ENCODE results near the gene DSCAM. TPM values are rescaled to one million over a fixed set of nuclear protein-coding genes. Genes with fewer than 3 reads are reported as not detected.
A peak's percentile ranks its signal among the peaks of the same experiment; 100 is the strongest.

Gene DSCAM
- total RNA-seq, 1 experiment from 2014 or later: not detected

DNA sequence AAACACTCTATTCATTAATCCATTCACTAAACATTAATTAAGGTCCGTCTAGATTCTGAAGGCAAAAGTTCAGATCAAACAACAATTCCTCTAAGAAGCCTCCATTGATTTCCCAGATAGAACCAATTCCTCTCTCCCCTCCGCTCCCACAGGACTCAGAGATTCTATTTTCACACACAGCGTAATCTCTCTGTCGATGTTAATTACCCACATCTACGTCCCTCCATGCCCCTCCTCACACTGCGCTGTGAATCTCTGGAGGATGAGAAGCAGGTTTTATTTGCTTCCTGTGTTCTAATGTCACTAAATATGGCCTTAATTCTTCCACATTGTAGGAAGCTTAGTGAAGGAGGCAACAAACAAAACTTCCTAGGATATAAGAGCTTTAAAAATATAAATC is 306.7 kb downstream of the DSCAM start:
- no peak for DNase-seq (ENCODE audit: low read depth)

DNA sequence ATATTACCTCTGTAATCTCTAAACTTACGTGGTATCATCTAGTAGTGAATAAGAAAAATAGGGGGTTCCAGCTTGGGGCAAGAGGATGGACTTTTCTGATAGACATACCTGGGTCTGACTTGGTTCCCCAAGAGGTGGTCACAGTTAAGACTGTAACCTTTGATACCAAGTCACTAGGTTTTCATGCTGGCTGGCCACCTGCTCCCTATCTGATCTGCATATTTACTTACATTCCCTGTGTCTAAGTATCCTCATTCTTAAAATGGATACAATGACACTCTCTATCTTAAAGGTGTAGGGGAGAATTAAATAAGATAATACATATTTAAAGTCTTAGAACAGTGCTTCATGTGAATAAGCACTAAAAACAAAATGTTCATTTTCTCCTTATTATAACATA is 312.1 kb downstream of the DSCAM start:
- no peak for DNase-seq (ENCODE audit: low read depth)

DNA sequence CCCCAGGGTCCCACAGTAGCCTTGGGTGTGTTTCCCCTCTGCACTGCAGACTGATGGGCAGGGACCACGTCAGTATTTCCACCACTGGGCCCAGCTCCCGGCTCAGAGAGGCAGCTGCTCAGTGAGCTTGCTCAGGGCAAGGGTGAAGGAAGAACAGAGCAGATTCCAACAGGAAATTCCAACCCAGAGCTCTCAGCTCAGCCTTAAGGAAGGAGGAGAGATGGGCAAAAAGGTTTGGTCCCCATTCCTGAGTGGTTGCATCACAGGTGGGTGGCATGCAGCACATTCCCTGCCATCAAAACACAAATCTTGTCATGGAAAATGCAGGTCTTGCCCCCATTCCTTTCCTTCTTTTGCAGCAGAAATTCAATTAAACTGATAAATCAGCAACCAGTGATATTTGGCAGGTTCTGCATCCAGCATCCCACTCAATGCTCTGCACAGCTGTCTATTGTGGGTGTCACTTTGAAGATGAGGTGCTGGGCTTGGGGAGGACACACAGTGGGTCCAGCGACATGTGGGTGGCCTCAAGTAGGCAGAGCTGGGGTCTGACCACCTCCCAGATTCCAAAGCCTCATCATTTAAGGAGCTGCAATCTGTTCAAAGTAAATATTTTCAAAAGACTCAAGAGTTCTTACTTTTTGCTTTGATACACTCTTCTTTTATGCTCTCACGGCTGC is 315.4 kb downstream of the DSCAM start:
- DNase-seq (ENCODE audit: low read depth): no peak

DNA sequence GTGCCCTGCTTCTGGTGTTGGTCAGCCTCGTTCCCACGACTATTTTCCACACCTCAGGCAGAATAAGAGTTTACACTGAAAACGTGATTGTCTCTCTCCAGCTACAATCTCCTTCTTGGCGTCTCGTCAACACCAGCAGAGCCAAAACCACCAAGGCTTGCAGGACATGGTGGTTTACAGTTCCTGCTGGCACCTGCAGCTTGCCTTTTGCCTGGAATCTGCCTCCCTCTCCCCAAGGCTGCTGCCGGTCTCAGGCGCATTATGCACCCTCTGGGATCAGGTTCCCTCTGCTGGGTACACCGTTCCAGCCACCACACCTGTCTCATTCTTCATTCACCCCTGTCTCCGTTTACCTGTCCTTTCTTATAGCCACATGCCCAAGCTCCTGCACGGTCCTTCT is 315.9 kb downstream of the DSCAM start:
- DNase-seq (ENCODE audit: low read depth): no peak

DNA sequence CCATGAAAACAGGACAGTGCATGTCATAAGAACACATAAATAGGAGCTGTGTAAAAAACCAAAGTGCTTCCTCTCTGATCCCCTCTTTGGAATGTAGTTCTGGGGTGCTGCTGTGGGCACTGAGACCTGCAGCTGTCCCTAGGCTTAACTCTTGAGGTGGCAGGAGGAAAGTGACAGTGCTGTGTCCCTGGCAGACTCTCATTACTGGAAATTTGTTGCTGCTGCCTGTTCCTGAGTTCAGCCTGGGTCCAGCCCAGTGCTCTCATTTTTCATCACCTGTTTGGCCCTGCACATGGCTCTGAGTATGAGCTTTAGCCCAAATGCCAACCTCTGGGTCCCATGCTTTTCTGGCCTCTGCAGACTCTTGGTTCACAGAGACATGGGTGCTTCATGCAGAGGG is 329.3 kb downstream of the DSCAM start:
- DNase-seq (ENCODE audit: low read depth): no peak

DNA sequence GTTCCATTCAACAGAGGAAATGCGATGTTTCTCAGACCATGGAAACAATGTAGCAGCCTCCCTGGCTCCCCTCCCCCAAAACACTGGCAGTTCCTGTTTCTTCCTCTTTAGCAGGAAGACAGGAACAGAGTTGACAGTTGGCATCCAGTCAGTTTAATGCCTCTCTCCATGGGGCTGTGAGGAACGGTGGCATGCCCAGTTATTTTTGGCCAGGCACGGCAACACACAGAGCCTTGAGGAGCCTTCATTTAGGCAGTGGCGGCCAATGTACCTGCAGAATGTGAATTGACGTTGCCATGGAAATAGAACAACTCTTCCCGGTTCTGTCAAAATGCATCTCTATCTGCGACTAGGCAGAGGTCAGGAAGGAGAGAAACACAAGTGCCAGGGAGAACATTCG is 330.6 kb downstream of the DSCAM start:
- no peak for DNase-seq (ENCODE audit: low read depth)

DNA sequence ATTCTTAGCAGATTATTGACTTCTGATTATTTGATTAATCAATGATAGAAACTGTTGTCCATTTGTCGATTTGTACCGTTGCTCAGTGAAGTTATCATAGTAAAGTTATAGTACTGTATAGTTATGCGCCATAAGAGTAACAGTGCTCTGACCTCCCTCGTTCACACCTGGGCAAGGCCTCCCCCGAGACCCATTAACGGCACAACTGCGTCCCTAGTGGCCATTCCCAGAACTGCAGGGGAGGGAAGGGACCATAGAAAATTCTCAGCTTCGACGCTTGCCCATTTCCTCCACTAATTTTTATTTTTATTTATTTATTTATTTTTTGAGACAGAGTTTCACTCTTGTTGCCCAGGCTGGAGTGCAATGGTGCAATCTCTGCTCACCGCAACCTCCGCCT is 334.4 kb downstream of the DSCAM start:
- DNase-seq (ENCODE audit: low read depth): no peak

DNA sequence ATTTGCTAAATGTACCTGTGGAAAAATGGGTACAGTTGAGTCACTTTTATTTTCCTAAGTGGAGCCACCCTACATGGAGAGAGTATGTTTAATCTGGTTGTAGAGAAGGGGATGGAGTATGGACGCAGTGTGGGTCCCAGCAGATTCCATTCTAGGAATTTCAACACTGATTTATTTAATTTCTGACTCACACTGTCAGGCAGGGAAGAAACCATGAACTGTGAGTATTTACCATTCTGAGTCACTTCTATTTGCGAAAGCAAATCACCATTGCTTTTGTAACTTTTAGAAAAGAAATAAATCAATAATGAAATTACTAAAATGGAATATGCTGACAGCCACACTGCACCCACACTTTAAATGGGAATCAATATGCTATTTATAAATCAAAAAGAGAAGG is 339.0 kb downstream of the DSCAM start:
- peak; percentile 5 for DNase-seq (ENCODE audit: low read depth)

DNA sequence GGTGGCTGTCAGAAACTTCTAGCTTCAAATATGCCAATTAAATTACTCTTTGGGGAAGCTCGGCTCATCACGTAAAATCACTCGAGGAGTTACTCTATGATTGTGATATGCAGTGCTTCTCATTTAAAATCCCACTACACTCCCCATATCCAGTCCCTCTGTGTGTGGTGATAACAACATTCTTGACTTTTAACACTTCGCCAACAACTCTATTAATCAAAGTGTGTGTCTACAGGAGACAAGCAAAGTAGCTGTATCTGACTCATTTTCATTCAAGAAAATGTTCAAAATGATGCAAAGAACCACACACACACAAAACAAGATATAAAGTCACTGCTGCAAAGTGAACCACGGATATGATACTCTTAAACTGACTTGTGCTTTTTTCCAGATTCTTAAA is 341.3 kb downstream of the DSCAM start:
- DNase-seq (ENCODE audit: low read depth): no peak

DNA sequence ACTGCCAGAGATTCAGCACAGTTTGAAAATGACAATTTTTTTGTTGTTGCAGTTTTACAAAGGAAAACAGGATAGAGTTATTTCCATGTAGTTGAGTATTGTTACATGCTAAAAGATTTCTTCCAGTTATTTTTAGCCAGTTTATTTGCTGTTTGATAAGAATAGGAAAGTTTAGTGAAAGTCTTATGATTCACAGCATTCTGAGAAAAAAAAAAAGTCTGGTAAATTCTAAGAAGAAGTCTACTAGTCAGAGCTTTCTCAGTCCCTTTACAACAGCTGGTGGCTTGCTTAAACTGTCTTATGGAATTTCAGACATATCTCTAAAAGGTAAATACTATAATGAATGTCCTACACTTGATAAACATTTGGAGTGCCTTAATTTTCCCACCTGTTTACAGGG is 341.7 kb downstream of the DSCAM start:
- DNase-seq (ENCODE audit: low read depth): no peak

DNA sequence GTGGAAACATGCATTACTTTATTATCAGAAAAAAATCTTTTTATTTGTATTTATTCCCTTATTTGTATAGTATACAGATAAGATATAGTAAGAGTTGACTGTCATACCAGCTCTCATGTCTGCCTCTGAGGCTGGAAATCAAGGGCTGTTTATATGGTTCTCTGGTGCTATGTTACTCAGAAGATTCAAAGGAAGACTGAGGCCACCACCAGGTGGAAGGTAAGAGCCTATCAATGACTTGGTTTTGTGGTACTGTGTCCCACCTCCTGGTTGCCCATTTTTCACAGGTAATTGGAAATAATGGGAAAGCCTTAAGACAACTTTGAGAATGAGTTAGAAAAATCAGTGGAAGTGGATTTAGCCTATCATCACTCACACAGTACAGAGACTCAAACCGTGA is 342.1 kb downstream of the DSCAM start:
- DNase-seq (ENCODE audit: low read depth): no peak

DNA sequence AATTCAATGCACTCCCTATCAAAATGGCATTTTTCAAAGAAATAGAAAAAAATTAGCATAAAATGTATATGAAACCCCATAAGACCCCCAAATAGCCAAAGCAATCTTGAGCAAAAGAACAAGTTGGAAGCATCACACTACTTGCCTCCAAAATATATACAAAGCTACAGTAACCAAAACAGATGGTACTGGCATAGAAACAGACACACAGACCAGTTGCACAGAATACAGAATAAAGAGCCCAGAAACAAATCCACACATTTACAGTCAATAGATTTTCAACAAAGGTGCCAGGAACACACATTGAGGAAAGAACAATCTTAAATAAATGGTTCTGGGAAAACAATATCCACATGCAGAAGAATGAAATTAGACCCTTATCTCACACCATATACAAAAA is 350.8 kb downstream of the DSCAM start:
- no peak for DNase-seq (ENCODE audit: low read depth)

DNA sequence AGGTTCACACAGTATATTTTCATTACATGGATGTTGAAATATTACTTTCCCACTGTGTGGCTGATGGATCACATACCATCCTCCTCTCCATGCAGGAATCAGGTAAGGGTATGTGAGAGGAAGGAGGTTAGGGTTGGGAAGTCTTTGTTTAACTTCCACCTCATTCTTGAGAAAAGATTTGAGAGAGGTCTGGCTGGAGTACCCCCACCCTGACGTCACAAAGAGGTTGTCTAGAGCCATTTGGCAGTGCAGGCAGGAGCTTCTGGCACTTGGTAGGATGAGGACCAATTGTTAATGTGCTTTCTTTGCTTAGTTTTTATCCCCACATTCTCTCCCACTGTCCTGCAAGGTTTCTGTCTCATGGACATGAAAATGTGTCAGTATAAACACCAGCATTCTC is 356.6 kb downstream of the DSCAM start:
- DNase-seq (ENCODE audit: low read depth): no peak

DNA sequence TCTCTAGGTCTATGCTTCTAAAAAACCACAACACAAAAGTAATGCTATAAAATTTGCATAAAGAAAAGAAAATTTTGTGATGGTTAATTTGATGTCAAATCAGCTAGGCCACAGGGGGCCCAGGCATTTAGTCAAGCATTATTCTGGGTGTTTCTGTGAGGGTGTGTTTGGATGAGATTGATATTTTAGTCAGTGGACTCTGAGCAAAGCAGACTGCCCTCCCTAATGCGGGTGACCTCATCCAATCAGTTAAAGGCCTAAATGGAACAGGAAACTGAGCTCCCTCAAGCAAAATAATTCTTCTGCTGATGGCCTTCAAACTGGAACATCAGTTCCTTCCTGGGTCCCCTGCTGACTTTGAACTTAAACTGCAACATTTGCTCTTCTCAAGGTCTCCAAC is 358.0 kb downstream of the DSCAM start:
- DNase-seq (ENCODE audit: low read depth): no peak

DNA sequence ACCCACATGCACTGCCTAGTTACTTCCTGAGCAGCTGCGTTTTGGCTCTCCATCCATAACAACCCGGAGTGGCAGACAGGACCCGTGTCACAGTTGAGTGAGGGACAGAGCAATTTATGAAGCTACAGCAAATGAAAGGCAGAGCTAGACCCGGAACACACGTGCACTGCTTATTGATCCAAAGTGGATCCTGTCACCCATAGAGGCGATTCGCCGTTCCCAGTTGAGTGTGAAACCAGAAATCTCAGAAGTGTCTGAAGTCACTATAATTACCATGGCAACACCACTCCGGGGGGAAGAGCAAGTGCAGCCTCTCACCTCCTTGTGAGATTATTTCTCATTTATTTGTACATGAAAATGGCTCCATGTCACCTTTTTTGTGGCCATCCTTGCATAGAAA is 365.2 kb downstream of the DSCAM start:
- no peak for DNase-seq (ENCODE audit: low read depth)

DNA sequence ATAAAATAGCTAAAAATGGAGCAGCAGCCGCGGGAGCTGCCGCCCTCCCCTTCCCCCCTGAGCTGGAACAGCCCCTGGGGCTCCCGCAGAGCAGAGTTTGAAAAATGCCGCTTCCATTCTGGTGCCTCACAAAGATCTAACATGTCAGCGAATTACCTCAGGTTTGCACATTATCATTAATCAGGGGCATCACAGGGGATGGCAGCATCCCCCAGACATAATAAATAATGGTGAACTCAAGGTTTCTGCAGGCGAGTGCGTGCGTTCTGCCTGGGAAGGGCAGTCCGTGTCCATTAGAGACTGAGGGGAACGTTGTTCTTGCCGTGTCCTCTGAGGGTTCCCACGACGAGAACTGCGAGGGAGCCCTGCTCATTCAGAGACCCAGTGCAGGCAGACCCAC is 372.4 kb downstream of the DSCAM start:
- no peak for DNase-seq (ENCODE audit: low read depth)

DNA sequence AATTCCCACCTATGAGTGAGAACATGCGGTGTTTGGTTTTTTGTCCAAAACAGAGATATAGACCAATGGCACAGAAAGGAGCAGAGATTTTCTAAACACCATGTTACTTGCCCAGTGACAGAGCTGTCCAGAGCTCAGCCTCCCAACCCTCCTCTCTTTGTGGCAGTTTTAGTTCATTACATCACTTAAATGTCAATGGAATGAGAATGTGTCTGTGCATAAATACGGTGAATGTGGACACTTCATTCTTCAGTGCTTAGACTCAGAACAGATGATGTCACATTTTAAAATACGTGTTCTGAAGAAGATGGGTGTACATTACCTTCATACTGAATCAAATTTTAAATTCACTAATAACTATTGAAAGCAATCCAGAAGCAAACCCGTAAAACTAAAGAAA is 374.9 kb downstream of the DSCAM start:
- DNase-seq (ENCODE audit: low read depth): no peak

DNA sequence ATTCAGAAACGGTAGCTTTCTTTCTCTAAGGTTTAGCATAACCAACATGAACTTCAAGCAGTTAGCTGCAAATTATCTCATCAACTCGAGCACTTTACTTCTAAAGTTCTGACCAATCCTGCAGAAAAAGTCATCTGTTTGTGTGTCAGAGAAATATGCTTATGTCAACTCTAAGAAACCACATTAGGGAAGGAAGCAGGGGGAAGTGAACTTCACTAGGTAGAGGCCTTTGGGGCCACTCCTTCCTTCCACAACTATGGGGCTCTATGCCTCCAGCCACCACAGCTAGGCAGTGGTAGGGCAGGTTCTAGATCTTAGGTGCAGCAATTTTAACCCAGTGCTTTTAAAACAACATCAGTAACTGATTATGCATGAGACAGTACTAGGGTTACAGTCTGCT is 375.9 kb downstream of the DSCAM start:
- DNase-seq (ENCODE audit: low read depth): no peak

DNA sequence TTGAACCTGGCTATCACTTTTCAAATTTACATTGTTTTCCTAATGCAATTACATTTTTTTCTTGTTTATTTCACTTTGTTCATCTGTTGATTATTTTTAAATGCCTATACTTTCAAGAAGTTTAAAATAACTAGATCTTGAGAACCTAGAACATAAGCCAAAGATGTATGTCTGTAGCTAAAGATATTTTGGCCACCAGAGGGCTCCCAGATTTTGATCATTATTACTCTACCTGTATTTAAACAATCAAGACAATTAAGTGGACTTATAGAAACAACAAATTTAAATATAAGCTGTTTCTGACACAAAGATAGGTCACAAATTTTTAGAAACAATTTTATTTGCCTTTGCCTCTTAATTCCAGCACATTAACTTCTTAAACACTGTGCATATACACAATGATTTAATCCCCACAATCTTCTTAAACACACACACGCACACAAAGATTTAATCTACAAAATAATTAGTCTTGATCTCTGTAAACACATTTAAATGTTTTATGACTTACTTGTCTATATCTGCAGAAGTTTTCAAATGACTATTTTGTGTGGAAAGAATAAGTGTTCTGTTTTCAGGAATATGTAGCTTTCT is 380.0 kb downstream of the DSCAM start:
- DNase-seq (ENCODE audit: low read depth): peak; percentile 3

DNA sequence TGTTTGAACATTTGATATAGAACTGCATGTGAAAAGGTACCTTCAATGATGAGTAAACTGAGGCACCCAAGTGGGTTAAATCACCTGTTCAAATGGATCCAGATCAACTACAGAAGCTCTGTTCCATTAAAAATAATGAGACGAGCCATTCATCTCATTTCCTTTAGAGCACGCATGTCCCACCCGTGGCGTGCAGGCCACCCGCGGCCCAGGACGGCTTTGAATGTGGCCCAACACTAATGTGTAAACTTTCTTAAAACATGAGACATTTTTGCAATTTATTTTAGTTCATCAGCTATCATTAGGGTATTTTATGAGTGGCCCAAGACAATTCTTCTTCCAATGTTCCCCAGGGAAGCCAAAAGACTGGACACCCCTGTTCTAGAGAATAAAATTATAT is 381.6 kb downstream of the DSCAM start:
- no peak for DNase-seq (ENCODE audit: low read depth)

DNA sequence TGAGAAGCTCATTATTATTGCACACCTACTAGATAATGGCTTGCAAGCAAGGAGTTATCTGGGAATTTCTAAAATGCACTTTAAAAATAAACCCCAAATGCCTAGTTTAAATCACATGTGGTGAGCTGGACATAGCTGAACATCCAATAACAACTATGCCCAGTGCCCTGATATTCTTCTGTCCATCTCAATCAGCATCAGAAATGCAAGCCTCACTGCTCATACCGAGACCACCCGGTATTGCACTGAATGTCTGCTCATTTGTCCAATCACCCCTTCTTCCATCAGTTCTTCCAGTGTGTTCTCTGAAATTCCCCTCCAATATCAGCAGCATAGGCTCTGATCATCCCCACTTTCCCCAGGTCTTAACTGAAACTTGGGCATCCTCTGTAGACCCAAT is 383.8 kb downstream of the DSCAM start:
- no peak for DNase-seq (ENCODE audit: low read depth)

DNA sequence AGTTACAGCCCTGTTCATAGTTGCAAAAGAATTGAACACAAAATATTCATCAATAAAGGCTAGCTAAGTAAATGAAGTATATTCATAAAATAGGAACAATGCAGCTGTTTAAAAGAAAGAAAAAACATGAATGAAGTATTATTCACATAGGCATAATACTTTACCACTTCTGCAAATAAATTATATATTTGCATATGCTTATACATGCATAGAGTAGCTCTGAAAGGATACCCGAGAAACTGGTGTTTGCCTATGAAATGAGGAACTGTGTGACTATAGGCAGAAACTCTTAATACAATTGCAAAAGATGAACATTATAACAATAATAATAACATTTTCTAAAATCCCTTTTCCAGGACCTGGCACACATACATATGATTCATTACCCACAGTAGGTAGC is 385.9 kb downstream of the DSCAM start:
- DNase-seq (ENCODE audit: low read depth): no peak

DNA sequence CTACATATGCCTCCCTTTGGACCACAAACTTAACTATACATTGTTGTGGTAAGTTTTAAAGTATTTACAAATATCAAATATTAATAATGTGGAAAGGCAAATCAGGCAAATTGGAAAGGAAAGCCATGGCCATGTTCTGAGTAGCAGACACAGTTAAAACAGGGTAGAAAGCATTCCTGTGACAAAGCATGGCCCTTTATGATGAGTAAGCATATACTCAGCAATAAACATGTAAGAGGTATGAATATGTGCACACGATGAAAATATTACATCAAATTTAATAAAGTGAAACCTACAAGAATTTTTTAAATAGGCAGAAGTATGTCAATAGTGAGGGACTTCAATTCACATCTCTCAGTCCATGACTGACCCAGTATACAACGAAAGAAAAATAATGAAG is 389.2 kb downstream of the DSCAM start:
- no peak for DNase-seq (ENCODE audit: low read depth)

DNA sequence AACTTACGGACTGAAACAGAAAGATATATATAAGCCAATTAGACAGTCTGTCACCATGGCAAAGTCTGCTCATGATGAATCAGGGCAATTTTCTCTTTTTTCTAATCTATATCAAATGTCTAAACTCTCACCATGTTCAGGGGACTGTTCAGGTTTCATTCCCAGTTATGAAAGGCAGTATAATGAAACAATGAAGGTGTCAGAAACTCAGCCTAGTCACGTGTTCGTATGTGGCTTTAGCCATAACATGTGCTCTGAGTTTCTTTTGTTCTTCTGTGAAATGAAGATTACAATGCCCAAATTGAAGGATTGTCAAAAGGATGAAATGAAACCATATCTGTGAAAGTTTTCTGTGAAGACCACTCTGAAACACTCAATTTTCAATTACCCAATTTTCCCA is 392.9 kb downstream of the DSCAM start:
- no peak for DNase-seq (ENCODE audit: low read depth)
